OCI-LY1 (cell line): Measurements from ENCODE around the gene CDK5RAP3.

Experiments
- H2AFZ ChIP-seq: fragments of 200-600 bp; sonication (generic), shearing (Covaris generic); 2 replicates; pipeline ENCODE4 v1.6.0; 2014; ENCODE audit warnings: antibody characterized with exemption, mild to moderate bottlenecking, low read length
- H3F3A ChIP-seq: fragments of 200-600 bp; sonication (generic), shearing (Covaris generic); 2 replicates; pipeline ENCODE4 v1.6.0; 2014; ENCODE audit warnings: mild to moderate bottlenecking, antibody characterized with exemption, low read length, moderate library complexity; ENCODE audit not compliant: insufficient read depth
- H3K27ac ChIP-seq: fragments of 200-600 bp; sonication (generic); 2 replicates; pipeline ENCODE4 v1.5.1; 2014; ENCODE audit warnings: low read length, mixed run types, mild to moderate bottlenecking, low read depth; ENCODE audit not compliant: poor library complexity, severe bottlenecking
- H3K27me3 ChIP-seq: fragments of 200-600 bp; sonication (generic); 2 replicates; pipeline ENCODE4 v1.6.0; 2014; ENCODE audit warnings: antibody characterized with exemption, mild to moderate bottlenecking, low read length, moderate library complexity; ENCODE audit not compliant: insufficient read depth
- H3K36me3 ChIP-seq: fragments of 200-600 bp; sonication (generic); 2 replicates; pipeline ENCODE4 v1.6.1; 2014; ENCODE audit warnings: mild to moderate bottlenecking, antibody characterized with exemption, low read length, moderate library complexity, mixed read lengths; ENCODE audit not compliant: insufficient read depth
- H3K4me1 ChIP-seq: fragments of 200-600 bp; sonication (generic); 2 replicates; pipeline ENCODE4 v1.5.1; 2014; ENCODE audit warnings: mild to moderate bottlenecking, low read length, moderate library complexity; ENCODE audit not compliant: insufficient read depth, severe bottlenecking
- H3K4me2 ChIP-seq: fragments of 200-600 bp; sonication (generic), shearing (Covaris generic); 2 replicates; pipeline ENCODE4 v1.6.1; 2014; ENCODE audit warnings: low read length
- H3K4me3 ChIP-seq: fragments of 200-600 bp; sonication (generic); 2 replicates; pipeline ENCODE4 v1.5.1; 2014; ENCODE audit warnings: low read length, low read depth, mild to moderate bottlenecking, mixed read lengths; ENCODE audit not compliant: poor library complexity, severe bottlenecking
- H3K79me2 ChIP-seq: fragments of 200-600 bp; shearing (Covaris generic); 2 replicates; pipeline ENCODE4 v1.6.1; 2016; ENCODE audit warnings: mixed run types, low read length, mixed read lengths; ENCODE audit not compliant: insufficient read depth
- H3K9ac ChIP-seq: fragments of 200-600 bp; sonication (generic), shearing (Covaris generic); 2 replicates; pipeline ENCODE4 v1.6.1; 2014; ENCODE audit warnings: mild to moderate bottlenecking, low read length, mixed read lengths
- H3K9me2 ChIP-seq: fragments of 200-600 bp; sonication (generic), shearing (Covaris generic); 2 replicates; pipeline ENCODE4 v1.6.1; 2014; ENCODE audit warnings: low read depth, mild to moderate bottlenecking, low read length, mixed read lengths
- H3K9me3 ChIP-seq: fragments of 200-600 bp; shearing (Covaris generic); 2 replicates; pipeline ENCODE4 v1.6.1; 2014; ENCODE audit warnings: low read length, mixed read lengths
- H4K20me1 ChIP-seq: fragments of 200-600 bp; sonication (generic), shearing (Covaris generic); 2 replicates; pipeline ENCODE4 v1.6.0; 2016; ENCODE audit warnings: mild to moderate bottlenecking, low read length; ENCODE audit not compliant: insufficient read depth
- CTCF ChIP-seq: fragments of 200-600 bp; sonication (generic), shearing (Covaris generic); IDR thresholded peaks from 2 replicates; pipeline ENCODE4 v1.5.1; 2017; ENCODE audit warnings: mild to moderate bottlenecking, antibody characterized with exemption, low read length, moderate library complexity, mixed read lengths
- EZH2 ChIP-seq: fragments of 200-600 bp; sonication (generic), shearing (Covaris generic); IDR thresholded peaks from 2 replicates; pipeline ENCODE4 v1.8.0; 2017; ENCODE audit warnings: borderline replicate concordance, mixed run types, mild to moderate bottlenecking, antibody characterized with exemption, low read length, moderate library complexity, mixed read lengths

CDK5RAP3 gene

GRCh38 chr17:47966079-47966519 lies 4.8 kb upstream of the CDK5RAP3 start:
- Histone ChIP-seq H3K9me3 (no peaks in the 10 kb centered on the region), H2AFZ (no peak overlapping the region), H3K4me2 (no peak overlapping the region), H3K4me3 (no peak overlapping the region), H3K9me2 (no peaks in the 10 kb centered on the region), H3K9ac (no peak overlapping the region), H3K27me3 (no peaks in the 10 kb centered on the region), H3K4me1 (peaks cover 8% of the 10 kb centered on the region), H3F3A (no peaks in the 10 kb centered on the region), H3K27ac (no peak overlapping the region), H4K20me1 (no peaks in the 10 kb centered on the region), H3K79me2 (no peaks in the 10 kb centered on the region), H3K36me3 (no peaks in the 10 kb centered on the region)
- no peak for TF ChIP-seq CTCF
- no peak for TF ChIP-seq EZH2

GRCh38 chr17:47967607-47968252 lies 3.2 kb upstream of the CDK5RAP3 start:
- Histone ChIP-seq H3K27me3 (no peaks in the 10 kb centered on the region), H3K4me3 (no peak overlapping the region), H4K20me1 (no peaks in the 10 kb centered on the region), H3K4me1 (peaks cover 22% of the 10 kb centered on the region), H3K9me2 (no peaks in the 10 kb centered on the region), H3K9me3 (no peaks in the 10 kb centered on the region), H3K27ac (no peak overlapping the region), H3K36me3 (no peaks in the 10 kb centered on the region), H3K9ac (no peak overlapping the region), H3K4me2 (no peak overlapping the region), H3F3A (no peaks in the 10 kb centered on the region), H2AFZ (no peak overlapping the region), H3K79me2 (no peaks in the 10 kb centered on the region)
- TF ChIP-seq EZH2, result no peak
- no peak for TF ChIP-seq CTCF

GRCh38 chr17:47968836-47969235 lies 2.1 kb upstream of the CDK5RAP3 start:
- TF ChIP-seq EZH2 (no peak), CTCF (no peak)
- H3K27ac ChIP-seq, result no peak overlapping the region
- H3K36me3 ChIP-seq, result peaks cover 6% of the 10 kb centered on the region; the same call in 1 of the 2 replicates
- no peaks in the 10 kb centered on the region for H3F3A ChIP-seq
- no peaks in the 10 kb centered on the region for H3K9me2 ChIP-seq
- H3K4me2 ChIP-seq, result no peak overlapping the region
- no peak overlapping the region for H3K9ac ChIP-seq
- H2AFZ ChIP-seq, result no peak overlapping the region
- no peaks in the 10 kb centered on the region for H3K9me3 ChIP-seq
- H3K27me3 ChIP-seq, result no peaks in the 10 kb centered on the region
- H3K4me3 ChIP-seq, result no peak overlapping the region
- H4K20me1 ChIP-seq, result no peaks in the 10 kb centered on the region
- H3K4me1 ChIP-seq, result peaks cover 23% of the 10 kb centered on the region
- no peaks in the 10 kb centered on the region for H3K79me2 ChIP-seq
